Measurements from ENCODE around the gene POU5F1.

- no peak for TF ChIP-seq CTCF (IDR thresholded peaks at IDR 0.05)
- no peak for TF ChIP-seq POLR2A (IDR thresholded peaks at IDR 0.05)
- no peak for TF ChIP-seq POLR2AphosphoS5 (IDR thresholded peaks at IDR 0.05)
Observed at GRCh38 chr6:31190488-31190887, 20.0 kb upstream of the POU5F1 start.

Measured in gastroesophageal sphincter (tissue), 3 donors.